Fibroblast of skin of right biceps (primary cell): ENCODE data around the gene PLXNC1.

Experiments used
- DNase-seq: peaks from one replicate; pipeline ENCODE4 v3.0.0-alpha.2; 2013

PLXNC1 gene

DNA sequence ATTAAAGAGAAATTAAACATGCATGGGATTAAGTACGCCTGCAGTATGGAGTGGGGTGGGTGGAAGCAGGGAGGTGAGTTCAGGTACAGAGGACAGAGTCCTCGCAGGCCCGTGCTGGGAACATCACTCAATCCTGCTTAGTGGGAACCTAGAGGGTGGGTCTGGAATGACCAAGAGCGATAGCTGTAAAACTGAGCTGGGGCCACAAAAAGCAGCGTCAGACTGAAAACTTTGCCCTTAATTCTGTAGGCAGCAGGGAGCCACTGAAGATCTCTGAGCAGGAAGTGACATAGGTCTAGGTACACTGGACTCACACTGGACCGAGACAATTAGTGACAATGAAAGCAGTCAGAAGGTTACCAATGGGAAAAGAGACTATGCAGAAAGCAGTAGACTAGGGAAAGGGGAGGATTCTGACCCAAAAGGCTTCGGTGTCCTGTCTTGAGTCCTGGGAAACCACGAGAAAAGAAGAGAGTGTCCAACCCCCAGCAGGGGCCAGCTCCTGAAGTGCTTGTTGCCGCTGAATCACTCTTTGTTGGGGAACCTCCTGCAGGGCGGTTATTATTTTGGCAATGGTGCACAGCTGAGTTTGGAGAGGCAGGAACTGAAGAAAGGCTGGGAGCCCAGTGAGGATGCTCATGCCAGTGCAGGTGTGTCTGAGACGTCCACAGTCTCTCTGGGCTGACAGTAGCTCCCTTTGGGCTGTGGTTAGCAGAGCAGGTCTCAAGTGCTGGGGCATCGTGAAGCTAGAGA, 97.4 kb downstream of the PLXNC1 start:
- DNase-seq = no peak

DNA sequence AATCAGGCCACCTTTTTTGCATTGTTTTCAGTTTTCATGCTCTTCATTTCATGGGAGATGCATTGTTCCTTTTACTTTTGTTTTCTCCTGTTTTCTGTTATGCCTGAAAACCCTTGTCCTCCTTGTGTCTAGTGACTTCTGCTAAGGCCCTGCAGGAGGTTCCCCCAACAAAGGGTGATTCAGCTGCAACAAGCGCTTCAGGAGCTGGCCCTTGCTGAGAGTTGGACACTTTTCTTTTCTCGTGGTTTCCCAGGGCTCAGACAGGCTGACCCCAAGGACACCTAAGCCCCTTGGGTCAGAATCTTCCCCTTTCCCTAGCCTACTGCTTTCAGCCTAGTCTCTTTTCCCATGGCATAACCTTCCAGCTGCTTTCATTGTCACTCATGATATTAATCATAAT, 98.9 kb downstream of the PLXNC1 start:
- no peak for DNase-seq

DNA sequence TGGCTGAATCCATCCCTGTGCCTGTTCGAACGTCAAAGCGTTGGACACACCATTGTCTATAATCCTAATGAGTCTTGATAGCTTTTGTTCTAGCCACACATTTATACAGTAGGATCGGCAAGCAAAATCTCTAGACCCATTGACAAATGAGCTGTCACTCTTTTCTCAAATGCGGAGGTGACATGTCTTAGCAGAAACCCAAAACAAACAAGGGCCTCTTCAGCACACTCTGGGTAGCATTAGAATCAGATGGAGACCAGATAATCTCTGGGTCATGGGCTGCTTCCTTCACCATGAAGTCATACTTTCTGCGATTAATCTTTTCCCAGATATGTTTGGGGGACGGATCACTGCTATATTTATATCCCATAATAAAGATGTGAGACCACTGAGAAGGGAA, 100.2 kb downstream of the PLXNC1 start:
- DNase-seq = no peak

DNA sequence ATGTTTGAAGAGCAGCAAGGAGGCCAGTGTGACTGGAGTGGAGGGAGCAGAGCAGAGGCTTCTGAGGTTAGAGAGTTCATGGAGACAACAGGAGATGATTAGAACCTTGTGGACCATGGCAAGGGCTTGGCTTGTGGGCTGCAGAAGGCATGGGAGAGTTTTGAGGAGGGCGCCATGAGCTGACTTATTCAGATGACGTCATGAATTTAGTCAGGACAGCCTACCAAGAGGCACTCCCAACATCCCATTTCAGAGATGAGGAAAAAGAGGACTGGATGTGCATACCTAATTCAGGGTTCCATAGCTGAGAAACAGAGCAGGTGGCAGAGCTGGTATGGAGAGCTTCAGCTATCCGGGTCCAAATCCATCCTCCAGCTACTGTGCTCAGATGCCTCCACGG, 101.8 kb downstream of the PLXNC1 start:
- no peak for DNase-seq

DNA sequence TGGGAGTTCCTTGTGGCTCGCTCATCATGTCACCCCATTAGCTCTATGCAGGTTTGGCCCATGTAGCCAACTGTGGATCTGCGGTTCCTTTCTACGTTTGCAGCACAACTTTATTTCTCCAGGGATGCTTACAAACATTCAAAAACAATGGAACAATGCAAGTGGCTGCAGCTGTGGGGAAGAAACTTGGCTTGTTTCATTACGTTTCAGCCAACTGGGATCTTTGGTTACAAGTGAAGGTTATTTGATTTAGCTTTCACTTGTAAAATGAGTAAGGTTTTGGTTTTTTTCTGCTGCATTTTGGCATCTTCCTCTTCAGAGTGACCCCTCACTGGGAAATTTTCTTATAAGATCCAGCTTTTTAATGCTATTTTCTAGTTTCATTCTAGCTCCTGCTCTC, 105.9 kb downstream of the PLXNC1 start:
- no peak for DNase-seq

DNA sequence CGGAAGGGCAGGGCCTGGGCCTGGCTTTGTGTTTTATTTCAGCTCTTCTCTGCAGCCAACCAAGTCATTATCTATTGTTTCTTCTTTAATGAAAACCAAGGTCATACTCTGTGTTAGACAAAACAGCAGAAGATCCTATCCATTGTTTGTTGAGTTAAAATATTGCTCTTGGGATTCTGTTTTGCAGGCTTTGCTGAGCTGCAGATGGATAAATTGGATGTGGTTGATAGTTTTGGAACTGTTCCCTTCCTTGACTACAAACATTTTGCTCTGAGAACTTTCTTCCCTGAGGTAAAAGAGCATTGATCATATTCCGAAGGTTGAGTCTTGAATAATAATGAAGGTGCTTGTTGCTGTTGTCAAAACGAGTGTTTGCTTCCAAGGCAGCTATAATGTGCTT, 106.6 kb downstream of the PLXNC1 start:
- DNase-seq = no peak

DNA sequence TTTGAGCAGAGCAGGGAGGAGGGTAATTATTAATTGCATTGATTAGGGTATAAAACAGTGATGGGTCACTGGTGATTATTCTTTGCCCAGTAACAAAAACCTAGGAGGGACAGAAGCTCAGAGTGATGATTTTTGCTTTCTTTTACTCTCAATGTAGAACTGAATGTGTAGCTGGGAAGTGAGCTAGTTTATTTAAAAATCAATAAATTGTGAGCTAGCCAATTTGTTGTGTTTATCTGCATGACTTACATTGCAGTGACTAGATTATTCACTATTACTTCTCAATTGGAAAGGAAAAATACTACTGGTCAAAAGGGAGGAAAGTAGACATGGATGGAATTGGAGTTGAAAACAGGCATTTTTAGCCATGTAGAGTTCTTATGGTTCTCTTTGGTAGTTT, 107.1 kb downstream of the PLXNC1 start:
- no peak for DNase-seq

DNA sequence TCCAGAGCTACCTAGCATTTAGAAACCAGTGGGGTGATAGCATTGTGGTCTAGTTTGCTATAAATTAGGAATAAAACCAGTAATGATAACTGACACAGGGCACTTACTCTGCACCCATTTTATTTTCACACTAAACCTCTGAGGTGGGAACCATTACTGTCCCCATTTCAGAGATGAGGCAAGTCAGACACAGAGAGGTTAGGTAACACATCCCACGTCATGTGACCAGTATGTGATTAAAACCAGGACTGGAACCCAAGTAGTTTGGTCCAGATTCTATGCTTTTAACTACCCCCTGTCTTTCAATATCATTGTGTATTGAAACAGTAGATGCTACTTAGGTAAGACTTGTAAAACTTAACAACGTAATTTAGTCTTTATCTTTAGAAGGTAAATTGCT, 110.2 kb downstream of the PLXNC1 start:
- DNase-seq = no peak

DNA sequence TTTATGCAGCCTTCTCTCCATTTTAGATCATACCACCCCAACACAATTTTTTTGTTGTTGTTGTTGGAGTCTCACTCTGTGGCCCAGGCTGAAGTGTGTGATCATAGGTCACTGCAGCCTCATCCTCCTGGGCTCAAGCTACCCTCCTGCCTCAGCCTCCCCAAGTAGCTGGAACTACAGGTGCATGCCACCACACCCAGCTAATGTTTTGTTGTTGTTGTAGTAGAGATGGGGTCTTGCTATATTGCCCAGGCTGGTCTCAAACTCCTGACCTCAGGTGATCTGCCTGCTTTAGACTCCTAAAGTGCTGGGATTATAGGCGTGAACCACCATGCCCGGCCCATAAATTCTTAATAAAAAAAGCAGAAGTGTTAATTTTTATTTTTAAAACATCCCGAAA, 111.6 kb downstream of the PLXNC1 start:
- DNase-seq = no peak

DNA sequence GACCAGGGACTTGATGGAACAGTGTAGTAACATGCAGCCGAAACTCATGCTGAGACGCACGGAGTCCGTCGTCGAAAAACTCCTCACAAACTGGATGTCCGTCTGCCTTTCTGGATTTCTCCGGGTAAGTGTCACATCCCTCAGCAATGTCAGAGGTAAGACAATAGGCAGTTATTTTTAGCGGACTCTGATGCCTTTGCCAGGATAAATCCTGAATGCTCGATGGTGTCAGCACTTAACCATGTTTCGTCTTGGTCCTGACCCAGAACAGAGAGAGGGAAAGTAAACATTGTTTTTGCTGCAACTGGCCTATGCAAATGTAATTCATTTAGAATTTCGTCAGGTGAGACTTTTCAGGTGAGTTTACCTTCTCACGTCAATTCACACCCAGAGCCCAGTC, 112.3 kb downstream of the PLXNC1 start:
- no peak for DNase-seq

DNA sequence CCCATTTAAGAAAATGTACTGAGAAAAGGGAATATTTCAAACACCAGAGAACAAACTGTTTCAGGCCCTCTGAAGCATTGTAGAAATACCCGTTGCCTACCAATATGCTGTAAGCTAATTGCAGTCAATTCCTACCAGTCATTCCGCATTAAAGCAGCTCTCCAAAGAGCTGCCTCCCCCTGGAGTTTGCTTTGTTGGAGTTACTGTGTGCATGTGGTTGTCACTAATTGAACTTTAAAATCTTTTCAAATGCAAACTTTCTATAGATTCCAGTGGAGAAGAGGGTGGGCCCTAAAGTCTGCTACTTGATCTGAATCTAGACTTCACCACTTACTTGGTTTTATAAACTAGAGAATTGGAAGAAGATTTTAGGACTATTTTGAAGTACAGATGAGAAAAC, 112.7 kb downstream of the PLXNC1 start:
- no peak for DNase-seq

DNA sequence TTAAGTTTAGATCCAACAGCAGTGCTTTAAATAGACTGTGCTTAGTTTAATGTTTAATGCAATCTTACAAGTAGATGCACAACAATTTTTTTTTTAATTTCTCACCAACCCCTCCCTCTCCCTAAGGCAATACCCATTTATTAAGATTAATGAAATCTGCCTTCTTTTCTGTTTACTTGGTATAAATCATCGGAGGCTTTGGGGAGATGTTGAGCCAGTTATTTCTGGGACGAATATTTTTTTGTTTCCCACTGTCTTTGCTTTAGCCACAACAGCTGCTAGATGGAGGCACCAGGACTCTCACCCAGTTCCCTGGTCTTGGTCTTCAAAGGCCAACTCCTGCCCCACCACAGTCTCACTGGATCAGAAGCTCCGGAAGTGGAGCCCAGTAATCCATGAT, 113.4 kb downstream of the PLXNC1 start:
- DNase-seq = no peak

DNA sequence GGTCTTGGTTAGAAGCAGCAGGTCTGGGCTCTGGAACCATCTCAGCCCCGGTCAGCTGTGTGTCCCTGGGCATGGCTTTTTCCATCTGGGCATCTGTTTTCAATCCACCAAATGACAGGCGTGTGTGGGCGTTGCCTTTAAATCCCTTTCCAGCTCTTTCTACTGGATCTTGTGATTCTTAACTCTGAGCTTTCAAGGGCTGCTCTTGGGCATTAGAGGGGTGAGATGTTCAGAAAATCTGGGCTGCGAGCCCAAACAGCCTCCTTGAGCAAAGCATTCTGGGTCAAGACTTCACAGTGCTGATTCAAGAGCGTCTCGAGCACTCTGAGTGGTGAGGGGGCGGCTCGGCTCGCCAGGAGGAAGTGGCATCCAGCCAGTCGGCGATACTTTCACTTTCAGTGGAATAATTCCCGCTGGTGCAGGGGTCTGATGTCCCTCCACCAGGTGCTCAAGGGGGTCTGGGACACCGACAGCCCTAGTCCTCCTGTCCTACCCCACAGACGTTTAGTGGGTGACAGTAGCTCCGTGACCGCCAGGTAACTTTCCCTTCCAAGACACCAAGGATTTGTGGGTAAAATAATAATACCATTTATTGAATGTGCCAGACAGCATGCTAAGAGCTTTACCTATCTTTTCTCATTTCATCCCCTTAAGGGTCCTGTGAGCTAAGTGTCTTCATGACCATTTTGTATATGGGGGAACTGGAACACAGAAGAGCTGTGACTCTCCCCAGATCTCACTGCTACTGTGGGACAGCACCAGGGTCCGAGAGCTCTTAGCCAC, 114.0 kb downstream of the PLXNC1 start:
- peak; percentile 95 for DNase-seq

DNA sequence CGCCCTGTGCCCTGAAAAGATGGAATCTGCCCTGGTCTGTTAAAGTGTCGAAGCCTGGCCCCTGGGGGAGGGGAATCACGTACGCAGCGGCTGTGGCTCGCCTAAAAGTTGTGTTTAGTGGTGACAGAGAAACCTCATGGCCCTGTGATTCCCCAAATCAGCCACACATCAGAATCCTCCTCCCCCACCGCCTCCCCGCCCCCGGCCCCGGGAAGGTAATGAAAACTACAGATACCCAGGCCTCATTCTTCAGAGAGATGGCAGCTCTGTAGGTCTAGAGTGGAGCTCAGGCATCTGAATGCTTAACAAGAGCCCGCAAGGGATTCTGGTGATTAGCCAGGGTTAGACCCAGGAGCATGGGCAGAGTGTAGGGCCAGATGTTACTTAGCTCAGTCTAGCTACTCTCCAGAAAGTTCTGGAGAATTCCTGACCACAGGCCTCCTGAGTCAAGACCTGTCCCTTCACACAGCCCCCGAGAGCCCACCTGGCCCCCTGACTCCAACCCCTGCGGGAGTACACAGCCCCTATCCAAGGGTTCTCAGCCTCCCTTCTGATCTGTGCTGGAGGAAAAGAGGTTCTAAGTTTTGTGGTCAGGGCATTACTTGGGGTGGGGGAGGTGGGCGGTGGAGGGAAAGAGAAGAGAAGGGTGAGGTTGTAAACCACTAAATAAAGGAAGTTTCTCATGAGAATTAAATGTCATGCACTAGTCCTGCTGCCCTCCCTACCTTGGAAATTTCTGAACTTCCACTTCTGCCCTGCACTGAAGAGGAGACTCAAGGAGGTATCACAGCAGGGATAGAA, 114.8 kb downstream of the PLXNC1 start:
- peak; percentile 16 for DNase-seq

DNA sequence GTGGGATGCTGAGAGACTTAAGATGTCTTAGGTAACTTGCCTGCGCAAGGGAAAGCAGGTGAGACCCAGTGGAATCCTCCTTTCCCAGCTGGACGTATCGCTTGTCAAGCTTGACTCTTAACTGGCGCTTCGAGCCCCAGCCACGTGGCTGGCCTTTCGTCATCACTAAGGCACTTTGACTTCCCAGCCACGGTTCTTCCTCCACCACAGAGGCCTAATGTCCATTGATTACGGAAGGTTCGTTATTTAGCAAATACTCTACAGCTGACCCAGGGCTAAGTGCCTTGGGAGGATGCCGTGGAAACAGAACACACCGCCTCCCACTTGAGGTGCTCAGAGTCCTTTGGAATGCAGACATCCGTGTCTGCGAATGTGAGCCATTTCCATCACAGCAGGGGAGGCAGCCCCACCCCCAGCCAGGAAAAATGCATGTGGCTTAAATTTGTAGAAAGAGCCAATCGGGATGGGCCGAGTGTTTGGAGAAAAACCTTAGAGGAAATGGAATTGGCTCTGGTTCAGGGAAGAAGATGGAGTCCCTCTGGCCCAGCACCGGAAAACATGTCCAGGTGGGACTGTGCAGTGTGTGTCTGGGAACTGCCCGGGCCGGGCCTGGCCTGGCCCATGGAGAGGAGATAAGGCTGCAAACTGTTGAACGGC, 115.7 kb downstream of the PLXNC1 start:
- peak; percentile 93 for DNase-seq

DNA sequence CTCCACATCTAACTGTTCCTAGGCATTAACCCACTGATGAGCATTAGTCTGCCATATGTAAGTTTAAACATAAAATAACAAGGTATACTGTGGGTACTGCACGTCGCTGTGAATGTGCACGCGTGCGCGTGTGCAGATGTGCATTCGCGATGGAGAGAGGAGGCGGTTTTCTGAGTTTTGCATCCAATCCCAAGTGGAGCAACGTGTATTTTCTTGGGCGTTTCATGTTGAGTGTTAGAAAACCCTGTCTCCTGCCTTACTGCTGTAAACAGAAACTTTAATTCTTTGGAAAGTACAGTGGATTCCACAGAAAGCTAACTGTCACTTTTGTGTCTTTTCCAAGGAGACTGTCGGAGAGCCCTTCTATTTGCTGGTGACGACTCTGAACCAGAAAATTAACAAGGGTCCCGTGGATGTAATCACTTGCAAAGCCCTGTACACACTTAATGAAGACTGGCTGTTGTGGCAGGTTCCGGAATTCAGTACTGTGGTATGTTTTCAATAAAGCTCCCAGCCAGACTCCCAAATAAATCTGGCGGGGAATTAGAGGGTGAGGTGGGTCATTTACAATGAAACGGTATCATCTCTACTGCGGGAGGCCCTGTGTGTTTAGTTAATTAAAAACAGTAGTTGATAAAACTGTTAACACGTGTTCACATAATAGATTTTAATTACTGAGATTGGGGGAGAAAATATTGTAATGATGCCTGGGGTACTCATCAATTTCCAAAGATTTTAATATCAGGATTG, 116.5 kb downstream of the PLXNC1 start:
- DNase-seq = peak; percentile 49

DNA sequence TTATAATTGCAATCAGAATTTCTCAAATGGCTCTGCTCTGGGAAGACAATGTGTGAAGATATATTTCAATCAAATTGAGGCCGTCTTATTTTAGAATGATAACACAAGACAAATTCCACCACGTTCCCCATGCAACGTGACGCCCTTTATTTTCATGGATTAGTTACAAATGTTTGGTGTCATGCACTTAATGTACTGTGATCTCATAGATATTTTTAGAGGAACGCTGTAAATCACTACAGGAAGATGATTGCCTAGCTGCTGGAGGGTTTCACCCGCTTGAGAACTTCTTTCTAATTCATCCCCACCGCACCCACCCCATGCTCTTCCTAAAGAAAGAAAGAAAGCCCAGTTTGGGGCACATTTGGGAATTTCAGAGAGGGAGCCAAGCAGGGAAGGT, 117.2 kb downstream of the PLXNC1 start:
- DNase-seq = peak; percentile 78

DNA sequence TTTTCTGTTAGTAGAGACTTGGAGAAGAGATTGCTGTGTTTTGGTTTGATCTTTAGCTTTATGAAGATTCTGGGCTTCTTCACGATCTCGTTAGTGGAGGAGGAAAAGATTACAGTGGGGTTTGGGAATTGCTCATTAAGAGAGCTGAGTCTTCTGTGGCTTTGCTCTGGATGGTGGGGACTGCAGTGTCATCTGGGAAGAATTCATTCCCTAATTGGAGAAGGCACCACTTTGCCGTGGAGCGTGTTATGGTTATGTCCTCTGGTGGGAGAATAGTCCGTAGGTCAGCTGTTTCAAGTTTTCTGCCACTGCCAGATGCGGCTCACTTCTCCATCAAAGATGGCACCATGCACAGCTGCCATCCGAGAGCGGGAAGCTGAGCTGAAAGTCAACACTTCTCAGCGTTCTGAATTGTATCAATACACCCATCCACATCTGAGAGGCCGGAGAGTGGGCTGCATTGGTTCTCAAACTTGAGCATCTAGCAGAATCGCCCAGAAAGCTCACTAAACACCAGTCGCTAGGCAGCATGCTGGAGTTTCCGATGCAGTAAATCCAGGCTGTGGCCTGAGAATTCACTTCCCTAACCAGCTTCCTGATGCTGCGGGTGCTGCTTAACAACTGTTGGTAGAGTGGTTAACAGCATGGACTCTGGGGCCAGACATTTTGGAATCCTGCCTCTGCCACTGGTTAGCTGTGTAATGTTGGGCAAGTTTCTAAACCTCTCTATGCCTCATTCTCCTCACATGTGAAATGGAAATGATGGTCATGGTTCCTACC, 117.8 kb downstream of the PLXNC1 start:
- peak; percentile 80 for DNase-seq

DNA sequence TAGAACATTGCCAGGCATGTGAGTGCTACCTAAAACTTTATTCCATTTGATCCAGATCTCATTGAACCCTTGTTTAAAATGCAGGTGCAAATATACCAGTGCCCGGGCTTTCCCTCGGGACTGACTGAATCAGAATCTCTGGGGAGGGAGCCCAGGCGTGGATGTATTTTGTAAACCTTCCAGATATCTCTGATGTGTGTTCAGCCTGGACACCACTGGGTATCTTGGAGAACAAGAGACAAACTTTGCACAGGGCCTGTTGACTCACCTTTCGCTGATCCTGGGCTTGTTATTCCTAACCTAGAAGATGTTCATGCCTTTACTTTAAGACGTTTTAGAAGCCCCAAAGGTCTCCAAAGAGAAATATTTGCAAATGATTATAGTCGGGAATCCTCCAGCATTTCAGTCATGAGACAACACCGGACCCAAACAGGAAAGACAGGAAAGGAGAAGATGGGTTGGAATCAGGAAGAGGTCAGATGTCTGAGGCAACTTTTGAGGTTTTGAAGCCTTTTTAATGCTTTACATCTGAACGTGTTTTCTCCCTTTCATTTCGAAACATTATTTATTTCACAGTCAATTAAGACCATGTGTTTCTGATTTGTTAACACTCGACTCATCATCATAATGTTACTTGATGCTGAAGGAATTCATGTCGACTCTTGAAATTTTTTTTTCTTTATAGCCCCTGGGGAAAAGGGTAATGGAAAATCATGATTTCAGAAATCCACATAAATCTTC, 118.6 kb downstream of the PLXNC1 start:
- peak; percentile 93 for DNase-seq

DNA sequence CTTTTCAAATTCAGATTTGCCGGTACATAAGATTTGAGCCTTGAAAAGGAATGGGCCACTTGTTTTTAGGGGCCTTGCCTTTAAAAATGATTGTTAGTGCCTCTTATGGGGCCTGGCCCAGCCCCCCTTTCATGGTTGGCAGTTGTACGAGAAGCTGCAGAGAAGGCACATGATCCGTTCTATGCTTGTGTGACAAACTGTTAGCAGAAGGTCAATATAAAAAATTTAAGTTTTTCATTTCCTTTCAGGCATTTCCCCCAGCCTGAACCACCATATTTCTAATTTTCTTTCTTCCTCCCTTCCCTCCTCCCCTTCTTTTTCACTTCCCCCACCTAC, 119.1 kb downstream of the PLXNC1 start:
- DNase-seq = no peak

DNA sequence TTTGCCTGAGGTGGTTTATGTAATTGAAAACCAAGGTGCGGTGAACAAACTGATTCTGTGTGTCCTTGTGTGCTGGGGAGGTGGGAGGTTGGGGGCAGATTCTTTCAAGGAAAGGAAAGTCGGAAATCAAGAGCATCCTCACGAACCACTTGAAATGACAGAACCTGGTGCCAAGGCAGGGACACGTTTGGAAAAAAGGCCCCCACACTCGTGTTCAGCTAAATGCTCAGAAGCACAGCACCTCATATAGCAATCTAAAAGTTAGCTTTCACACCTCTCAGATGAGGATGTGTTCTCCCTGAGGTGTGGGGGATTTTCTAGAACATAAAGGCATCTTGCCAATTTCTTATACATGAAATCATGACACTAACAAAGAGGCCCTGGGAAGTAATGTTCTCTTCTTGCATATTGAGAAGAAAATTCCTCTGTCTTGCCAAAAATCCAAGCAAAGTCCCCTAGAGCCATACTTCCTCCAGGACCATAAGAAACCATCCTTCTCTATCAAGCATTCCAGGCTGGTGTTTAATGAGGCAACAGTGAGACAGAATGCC, 119.6 kb downstream of the PLXNC1 start:
- DNase-seq = peak; percentile 63
